Daoy (cell line): Measurements from ENCODE around the gene RICTOR. TPM values are rescaled to one million over a fixed set of nuclear protein-coding genes. Genes with fewer than 3 reads are reported as not detected.

Source experiments
- DNase-seq: peaks from one replicate; pipeline ENCODE4 v3.0.0-alpha.2; 2015; ENCODE audit warnings: low read depth
- total RNA-seq: library from RNA; depleted of rRNA; stranded (reverse); fragments of >200 nt; shearing (Covaris generic); gene quantifications from 2 replicates; pipeline ENCODE4 v1.2.3, GENCODE V29; 2014; rRNA removed

Gene RICTOR, protein sequence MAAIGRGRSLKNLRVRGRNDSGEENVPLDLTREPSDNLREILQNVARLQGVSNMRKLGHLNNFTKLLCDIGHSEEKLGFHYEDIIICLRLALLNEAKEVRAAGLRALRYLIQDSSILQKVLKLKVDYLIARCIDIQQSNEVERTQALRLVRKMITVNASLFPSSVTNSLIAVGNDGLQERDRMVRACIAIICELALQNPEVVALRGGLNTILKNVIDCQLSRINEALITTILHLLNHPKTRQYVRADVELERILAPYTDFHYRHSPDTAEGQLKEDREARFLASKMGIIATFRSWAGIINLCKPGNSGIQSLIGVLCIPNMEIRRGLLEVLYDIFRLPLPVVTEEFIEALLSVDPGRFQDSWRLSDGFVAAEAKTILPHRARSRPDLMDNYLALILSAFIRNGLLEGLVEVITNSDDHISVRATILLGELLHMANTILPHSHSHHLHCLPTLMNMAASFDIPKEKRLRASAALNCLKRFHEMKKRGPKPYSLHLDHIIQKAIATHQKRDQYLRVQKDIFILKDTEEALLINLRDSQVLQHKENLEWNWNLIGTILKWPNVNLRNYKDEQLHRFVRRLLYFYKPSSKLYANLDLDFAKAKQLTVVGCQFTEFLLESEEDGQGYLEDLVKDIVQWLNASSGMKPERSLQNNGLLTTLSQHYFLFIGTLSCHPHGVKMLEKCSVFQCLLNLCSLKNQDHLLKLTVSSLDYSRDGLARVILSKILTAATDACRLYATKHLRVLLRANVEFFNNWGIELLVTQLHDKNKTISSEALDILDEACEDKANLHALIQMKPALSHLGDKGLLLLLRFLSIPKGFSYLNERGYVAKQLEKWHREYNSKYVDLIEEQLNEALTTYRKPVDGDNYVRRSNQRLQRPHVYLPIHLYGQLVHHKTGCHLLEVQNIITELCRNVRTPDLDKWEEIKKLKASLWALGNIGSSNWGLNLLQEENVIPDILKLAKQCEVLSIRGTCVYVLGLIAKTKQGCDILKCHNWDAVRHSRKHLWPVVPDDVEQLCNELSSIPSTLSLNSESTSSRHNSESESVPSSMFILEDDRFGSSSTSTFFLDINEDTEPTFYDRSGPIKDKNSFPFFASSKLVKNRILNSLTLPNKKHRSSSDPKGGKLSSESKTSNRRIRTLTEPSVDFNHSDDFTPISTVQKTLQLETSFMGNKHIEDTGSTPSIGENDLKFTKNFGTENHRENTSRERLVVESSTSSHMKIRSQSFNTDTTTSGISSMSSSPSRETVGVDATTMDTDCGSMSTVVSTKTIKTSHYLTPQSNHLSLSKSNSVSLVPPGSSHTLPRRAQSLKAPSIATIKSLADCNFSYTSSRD (N-terminal part only)
- 10.7 and 13.1 TPM in 2 replicates for total RNA-seq

DNA sequence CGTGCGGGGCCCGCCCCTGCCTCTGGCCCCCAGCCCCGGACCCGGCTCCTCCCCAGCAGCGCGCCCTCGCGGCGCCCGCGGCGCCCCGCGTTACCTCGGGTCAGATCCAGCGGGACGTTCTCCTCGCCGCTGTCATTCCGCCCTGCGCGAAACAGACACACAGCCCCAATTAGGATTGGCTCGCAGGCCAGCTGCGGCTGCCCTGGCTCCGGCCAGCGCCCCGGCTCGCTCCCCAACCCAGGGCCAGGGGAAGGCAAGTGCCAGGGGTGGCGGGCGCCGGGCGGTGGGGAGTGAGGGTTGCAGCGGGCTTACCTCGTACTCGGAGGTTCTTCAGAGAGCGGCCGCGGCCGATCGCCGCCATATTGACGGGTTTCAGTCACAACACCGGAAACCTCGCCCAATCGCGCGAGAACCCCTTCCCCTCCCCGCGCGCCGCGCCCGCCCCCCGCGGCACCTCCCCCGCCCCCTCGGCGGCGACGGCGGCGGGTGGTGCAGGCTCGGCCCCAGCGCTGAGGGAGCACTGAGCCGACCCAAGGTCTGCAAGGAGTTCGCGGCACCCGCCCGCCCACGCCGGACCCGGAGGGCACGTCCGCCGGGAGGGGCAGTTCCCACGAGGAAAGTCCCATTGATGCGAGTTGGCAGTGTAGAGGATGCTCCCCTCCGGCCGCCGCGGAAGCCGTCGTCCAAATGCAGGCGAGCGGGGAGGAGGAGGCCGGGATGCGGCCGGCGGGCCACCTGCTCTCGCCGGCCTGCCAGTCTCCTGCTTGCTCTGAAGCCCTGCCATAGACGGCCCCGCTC lies at the start of gene RICTOR:
Gene RICTOR, minus strand, starts transcription at position 383 of the 798 bp plus-strand sequence. Its CDS starts 22 bp downstream, at position 361.
- peak; percentile 92 for DNase-seq

DNA sequence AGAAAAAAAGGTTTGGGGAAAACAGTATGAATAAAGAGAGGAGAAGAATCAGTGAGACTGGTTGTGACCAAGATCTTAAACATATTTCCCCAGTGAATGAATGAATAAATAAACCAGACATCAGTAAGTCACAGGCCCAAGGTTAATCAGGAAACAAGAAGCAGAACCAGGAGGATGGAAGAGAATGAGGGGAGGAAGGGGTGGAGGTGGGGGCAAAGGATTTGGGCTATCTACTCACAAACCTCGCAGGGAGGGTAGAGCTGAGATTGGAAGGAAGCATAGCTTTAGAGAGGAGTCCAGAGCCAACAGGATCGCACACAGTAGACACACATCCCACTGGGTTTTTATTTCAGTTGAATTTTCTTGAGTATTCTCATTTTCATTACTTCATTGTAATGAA lies 47.7 kb upstream of the RICTOR start:
- DNase-seq: no peak

DNA sequence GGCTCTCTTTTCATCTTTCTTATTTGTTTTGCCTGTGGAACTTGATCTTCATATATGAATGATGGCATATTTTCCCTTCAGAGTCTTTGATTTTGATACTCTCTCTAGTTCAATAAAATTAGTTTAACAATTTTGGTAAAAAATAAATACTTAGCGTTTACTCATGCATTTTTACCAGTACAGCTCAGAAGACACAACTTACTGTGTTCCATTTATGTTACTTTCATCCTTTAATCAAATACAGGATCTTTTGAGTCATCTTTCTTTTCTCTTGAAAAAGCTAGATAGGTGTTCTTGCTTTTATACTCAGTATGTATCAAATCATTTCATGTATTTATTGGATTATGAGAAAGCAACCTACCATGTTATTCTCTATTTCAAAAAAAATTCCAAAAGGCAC lies 47.1 kb upstream of the RICTOR start:
- no peak for DNase-seq

DNA sequence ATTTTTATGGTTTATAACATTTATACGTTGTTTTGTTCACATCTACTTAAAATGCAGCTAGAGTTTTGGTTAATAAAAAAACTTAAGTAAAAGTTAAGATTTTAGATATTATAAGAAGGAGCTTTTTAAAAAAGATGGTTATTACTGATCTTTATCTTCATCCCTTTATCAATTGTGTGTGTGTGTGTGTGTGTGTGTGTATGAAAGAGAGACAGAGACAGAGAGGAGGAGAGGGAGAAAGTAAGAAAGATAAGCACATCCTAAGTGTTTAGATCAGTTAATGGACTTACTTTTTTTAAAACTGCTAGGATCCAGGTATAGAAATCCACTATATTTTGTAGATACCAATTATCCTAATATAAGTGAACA lies 45.8 kb upstream of the RICTOR start:
- no peak for DNase-seq

DNA sequence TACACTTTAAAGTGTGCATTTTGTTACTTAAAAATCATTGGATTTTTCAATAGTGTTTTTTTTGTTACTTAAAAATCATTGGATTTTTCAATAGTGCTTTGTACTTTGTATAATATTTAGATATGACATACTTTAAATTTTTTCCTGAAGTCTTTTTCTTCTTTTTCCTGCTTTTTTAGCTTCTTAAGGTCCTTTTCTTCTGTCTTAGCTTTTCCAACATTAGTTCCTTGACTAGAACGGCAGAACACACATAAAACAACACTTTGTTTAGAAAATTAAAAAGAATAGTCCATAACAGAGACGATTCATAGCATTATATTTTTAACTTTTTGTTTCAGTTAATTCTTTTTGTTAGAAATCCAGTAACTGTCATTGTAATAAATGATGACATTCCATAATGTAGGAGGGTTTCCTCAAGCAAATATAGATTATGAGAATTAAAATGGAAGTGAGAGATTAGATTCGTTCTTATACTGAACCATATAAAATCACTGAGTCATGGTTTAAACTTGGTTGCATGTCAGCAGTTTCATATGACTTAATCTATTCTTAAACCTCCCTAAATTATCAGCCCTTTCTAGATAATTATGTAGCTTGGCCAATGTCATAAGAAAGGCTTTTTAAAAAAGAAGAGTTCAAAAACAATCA lies 45.3 kb upstream of the RICTOR start:
- DNase-seq: peak; percentile 11

DNA sequence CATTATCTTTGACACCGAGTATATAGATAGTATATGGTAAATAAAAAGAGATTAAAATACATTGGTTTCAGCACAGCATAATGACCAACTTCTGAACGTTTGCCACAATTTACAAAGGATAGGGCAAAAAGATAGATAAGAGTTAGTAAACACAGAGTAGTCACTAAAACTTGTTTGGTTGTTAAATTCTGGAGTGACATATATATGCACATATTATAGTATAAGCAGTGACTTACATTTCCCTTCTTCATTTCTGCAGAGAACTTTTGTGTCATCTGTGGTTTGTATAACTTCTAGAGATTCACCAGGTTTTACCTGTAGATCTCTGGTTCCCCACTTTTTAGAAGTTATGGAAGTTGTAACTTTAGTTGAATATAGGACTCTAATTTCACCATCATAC lies 44.4 kb upstream of the RICTOR start:
- DNase-seq: no peak

DNA sequence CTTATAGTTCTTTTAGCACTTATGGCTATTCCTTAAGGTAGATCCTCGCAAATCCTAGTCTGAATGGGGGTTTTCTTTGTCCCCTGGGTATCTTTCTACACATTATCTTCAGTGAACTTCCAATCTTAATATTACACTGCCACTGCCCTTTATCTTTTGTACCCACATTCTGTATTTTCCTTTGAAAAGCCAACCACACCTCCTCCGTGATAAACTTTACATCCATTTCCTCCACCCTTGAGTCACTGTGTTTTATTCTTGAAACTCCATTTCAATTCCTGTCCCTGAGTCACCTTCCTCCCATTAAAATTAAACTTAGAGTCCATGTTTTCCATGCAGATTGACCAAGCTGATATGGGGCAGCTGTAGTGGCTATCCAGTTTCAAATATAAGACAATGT lies 43.2 kb upstream of the RICTOR start:
- DNase-seq: peak; percentile 67

DNA sequence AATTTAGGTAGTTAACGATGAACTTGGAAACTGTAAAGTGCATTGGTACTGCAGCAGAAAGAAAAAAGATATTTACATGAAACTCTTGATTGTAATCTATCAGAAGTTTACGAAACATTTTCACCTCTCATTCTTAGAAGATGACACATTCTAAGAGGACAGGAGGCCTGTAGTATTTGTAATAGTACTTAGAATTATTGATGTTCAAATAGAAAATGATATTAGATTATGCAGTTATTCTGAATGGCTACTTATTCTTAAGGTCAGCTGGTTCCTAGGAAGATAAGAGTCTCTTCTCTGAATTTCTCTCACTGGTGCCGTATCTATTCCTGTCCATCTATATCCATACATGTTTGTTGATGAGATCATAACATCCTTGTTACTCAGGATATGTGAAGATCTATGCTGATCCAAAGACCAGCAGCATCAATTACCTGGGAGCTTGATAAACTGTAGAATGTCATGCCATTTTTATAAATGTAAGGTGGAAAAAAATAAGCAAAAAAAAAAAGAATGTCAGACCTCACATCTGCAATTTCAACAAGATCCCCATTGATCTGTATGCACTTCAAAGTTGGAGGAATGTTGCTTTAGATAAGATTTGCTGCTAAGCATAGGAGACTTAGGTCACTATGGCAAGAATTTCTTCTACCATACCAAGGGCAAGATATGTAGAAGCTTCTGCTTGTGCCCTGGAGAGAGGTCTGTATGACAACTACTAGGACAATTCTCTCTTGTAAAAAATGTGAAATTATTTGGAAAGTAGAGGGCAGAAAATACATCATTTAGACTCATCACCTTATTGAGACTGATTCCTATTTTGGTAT lies 42.4 kb upstream of the RICTOR start:
- no peak for DNase-seq

DNA sequence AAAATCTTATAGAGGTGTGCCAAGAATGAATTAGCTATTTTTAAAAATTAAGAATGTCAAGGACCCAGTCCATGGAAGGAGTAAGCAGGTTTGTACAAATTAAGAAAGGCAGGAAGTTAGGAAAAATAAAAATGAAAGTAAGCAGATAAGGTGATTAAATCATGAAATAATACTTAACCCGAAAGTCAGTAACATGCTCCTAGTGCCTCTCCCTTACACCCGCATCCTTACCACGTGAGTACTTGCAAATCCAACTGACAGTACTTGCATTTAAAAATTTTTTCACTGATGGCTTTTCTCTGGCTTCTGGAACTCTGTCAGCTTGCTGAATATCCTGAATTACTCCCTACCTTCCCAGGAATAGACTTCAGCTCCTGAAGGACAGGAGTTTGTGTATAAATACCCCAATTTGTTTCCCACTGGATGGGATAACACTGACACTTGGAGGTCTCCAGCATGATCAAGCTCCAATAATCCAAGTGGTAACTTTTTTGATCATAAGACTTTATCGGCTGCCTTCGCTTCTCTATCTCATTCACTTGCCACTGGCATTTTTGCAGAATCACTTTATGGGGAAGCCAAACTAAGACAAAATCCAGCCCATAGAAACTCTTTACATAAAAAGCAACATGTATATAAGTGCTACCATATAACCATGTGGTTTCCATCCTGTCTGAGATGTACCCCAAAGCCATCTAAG lies 41.6 kb upstream of the RICTOR start:
- no peak for DNase-seq

DNA sequence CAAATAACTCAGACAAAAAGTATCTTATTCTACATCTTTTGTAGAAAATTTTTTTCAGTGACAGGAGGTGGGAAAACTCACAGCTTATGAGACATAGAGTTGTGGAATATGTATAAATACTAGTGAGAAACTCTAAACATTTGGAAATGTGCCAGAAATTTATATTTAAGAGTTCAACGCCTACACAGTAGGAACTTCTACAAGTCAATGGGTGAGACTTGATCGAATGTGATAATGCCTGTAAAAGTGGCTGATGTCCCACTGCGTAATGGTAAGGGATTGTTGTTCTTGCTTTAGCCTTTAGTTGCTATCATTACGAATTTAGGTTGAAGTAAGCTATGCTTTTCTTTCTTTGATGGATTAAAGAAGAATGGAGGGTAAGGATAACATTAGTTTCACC lies 40.0 kb upstream of the RICTOR start:
- DNase-seq: no peak

DNA sequence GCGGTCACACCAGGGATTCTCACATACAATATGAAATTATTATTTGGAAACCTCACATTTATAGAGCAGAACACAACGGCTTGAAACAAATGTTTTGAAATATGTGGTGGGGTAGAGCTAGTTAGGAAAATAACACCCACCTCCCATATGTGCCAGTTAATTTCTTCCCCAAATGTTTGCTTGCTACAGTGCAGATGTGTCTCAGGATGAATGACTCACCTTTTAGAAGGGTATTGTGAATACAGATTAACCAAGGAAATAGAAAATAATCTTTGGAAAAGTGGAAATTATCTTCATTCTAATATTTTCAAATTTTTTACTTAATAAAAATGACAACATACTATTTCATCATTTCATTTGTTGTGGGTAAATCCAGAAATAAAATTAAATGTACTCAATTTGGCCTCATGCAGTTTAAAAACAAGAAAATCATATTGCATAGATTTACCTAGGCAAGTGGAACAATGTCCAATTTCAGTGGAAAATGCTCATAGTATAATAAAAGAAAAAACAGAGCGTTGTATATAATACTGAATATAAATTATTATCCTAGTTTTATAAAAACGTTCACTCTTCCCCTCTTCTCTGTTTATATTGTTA lies 39.3 kb upstream of the RICTOR start:
- no peak for DNase-seq

DNA sequence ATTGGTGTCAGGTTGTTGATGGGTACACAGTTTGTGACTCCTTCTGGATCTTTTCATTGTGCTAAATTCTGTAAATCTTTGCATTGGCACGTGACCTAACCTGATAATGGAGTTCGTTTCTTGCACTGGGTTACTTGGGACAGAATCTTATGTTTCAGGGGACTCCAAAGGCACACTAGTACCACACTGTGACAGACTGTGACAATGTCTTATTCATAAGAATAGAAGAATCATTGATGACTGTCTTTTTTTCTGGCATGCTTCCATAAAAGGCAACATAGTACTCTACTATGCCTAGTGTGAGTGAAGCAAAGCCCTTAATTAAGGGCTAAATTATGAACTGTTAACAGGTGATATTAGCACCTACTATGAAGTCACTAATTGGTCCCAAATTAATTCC lies 35.4 kb upstream of the RICTOR start:
- no peak for DNase-seq

DNA sequence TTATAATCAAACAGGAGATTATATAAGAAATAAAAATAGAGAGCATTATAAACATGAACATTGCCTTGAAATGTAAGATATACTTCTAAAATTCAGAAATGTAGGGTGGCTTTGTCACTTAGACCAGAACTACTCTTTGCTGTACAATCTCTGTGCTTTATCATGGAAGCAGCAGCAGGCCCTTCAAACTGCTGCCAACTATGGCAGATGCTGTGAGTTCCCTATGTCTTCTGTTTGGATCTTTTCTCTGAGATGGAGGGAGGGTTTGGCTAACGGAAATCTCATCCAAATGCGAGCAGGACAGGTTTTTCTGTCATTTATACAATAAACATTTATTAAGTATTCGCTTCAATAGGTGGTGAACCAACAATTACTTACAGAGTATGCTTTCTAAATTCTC lies 34.8 kb upstream of the RICTOR start:
- DNase-seq: no peak

DNA sequence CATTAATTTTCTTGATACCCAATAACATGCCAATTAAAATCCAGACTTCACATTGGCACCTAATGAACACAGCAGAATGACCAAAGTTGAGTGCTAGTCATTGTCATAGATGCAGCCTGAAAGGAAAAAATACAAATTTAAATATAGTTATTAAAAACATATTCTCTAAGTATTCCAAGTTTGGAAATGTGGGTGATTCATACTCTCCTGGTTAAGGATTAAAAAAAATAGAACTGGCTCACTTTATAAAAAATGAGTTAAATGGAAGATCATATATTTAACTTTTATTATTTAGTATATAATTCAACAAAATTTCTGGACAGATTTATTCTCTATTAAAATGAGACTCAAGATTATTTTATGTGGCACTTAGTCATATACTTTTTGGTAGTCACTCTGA lies 33.2 kb upstream of the RICTOR start:
- no peak for DNase-seq

DNA sequence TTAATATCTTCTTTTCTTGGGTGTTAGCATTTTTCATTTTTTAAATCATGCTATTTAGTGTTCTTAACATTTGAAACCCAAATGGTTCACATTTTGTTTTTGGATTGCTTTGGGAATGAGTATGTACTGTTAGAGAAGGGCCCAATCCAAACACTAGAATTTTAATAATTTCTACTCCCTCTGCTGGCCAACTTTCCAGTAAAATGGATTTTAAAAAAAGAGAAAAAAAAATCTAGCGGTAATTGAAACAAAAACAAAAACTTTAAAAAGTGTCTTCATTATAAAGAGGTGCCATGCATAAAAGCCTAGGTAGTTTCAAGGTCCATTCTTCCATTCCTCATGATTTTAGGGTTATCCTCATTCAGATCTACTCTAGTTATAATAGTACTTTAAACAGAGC lies 32.1 kb upstream of the RICTOR start:
- DNase-seq: no peak

DNA sequence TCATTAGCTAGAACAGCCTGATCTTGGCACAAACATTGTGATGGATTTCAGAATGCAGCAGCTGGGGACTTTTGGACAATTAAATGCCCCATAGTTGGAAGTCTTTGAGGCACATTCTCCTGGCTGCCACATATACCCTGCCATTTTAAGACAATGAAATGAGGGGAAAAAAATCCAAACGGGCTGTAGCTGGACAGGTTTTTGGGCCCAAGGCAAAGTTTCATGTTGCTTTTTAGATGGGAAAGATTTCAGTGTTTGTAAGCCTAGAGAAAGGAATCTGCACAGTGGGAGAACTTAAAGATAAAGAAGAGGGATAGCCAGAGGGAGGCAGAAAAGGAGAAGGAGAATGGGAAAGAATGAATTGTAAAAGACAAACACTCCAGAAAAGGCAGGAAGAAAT lies 30.0 kb upstream of the RICTOR start:
- DNase-seq: no peak

DNA sequence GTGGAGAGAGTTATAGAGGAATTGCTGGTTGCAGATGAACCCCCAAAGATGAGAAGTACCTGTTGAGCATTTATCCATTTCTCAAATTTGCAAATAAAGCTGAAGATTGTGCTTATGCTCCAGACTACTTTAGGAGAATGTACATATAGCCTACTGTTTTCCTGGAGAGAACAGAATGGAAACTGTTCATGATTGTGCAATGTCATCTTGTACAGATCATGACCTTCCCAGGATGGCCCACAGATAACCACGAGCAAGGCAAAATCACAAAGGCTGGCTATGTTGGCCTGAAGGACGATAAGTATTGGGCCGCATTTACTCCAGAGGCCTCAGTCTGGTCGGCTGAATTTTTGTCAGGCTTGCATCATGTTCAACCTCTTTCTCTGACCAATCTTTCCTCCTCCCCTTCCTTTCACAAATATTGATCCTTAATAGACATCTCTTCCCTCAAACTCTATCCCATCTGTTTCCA lies 28.5 kb upstream of the RICTOR start:
- no peak for DNase-seq

DNA sequence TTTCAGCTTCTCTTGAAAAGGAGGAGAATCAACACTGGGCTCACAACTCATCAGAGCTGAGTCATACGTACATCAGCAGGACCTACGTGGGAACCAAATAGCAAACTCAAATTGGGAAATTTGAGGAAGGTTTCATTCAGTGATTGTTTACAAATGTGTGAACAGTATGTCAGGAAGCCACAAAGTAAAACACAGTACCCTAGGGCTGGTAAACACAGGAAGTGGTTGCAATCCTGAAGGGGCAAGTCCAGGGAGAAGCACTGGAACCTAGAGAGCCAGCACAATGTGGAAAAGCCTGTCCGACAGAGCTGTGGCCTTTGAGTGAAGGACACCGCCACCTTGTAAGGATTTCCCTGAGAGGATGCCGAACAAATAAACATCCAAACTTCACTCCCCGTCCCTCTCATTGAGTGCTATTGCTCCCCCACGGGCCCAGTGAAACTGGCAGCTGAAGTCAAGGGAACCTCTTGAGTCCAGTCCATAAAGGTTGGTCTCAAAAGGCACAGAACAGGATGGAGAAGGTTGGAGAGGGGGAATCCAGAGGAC lies 26.7 kb upstream of the RICTOR start:
- peak; percentile 83 for DNase-seq
